IMR-90 (cell line): ENCODE measurements around the gene KIFC3.

ENCODE experiments used
- BHLHE40 ChIP-seq: fragments of 150-350 bp; IDR thresholded peaks from 2 replicates; pipeline ENCODE4 v1.6.1; 2016; ENCODE audit warnings: mild to moderate bottlenecking, low read depth, low read length
- CHD1 ChIP-seq: IDR thresholded peaks from 2 replicates; pipeline ENCODE4 v1.6.1; 2012; ENCODE audit warnings: low read depth, low read length, improper control_type of control experiment
- POLR2A ChIP-seq: IDR thresholded peaks from 2 replicates; pipeline ENCODE4 v1.6.1; 2012; ENCODE audit warnings: mild to moderate bottlenecking, low read depth, low read length
- RCOR1 ChIP-seq: IDR thresholded peaks from 2 replicates; pipeline ENCODE4 v1.6.1; 2012; ENCODE audit warnings: mild to moderate bottlenecking, low read length, improper control_type of control experiment; ENCODE audit not compliant: insufficient replicate concordance
- RFX5 ChIP-seq: IDR thresholded peaks from 2 replicates; pipeline ENCODE4 v1.8.0; 2012; ENCODE audit warnings: low read depth, mild to moderate bottlenecking, low read length, moderate library complexity
- SMC3 ChIP-seq: fragments of 150-350 bp; IDR thresholded peaks from 2 replicates; pipeline ENCODE4 v1.6.1; 2016; ENCODE audit warnings: low read depth, mild to moderate bottlenecking, antibody characterized with exemption, low read length, moderate library complexity
- TF ChIP-seq, protein P1 (sequence below): fragments of 150-350 bp; IDR thresholded peaks from 2 replicates; pipeline ENCODE4 v1.6.1; 2017; ENCODE audit warnings: mild to moderate bottlenecking, antibody characterized with exemption, low read length, low read depth
- TF ChIP-seq, protein P2 (sequence below): conservative IDR thresholded peaks from 2 replicates; pipeline ENCODE4 v1.5.1; 2012; ENCODE audit warnings: mild to moderate bottlenecking, low read depth, low read length, improper control_type of control experiment

DNA sequence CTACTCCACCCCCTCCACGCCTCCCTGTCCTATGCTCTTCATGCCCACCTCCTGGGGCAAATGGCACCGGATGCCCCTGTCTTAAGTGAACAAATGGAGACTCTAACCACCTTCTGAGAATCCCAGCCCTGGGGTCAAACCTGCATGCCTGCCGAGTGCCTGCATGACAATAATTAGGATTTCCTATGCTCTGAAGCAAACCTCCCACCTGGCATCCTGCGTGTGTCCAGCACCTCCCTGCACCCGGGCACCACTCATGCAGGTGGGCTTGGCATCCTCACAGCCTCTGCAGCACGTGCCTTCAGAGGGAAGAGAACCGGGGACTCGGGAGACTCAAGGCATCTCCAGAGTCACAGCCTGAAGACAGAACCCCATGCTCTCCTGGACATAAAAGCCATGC, 11.2 kb upstream of the KIFC3 start:
- TF ChIP-seq, protein P1, sequence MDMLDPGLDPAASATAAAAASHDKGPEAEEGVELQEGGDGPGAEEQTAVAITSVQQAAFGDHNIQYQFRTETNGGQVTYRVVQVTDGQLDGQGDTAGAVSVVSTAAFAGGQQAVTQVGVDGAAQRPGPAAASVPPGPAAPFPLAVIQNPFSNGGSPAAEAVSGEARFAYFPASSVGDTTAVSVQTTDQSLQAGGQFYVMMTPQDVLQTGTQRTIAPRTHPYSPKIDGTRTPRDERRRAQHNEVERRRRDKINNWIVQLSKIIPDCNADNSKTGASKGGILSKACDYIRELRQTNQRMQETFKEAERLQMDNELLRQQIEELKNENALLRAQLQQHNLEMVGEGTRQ: no peak
- no peak for TF ChIP-seq POLR2A
- TF ChIP-seq, protein P2, sequence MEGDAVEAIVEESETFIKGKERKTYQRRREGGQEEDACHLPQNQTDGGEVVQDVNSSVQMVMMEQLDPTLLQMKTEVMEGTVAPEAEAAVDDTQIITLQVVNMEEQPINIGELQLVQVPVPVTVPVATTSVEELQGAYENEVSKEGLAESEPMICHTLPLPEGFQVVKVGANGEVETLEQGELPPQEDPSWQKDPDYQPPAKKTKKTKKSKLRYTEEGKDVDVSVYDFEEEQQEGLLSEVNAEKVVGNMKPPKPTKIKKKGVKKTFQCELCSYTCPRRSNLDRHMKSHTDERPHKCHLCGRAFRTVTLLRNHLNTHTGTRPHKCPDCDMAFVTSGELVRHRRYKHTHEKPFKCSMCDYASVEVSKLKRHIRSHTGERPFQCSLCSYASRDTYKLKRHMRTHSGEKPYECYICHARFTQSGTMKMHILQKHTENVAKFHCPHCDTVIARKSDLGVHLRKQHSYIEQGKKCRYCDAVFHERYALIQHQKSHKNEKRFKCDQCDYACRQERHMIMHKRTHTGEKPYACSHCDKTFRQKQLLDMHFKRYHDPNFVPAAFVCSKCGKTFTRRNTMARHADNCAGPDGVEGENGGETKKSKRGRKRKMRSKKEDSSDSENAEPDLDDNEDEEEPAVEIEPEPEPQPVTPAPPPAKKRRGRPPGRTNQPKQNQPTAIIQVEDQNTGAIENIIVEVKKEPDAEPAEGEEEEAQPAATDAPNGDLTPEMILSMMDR: no peak
- TF ChIP-seq CHD1: no peak
- TF ChIP-seq RCOR1: no peak
- TF ChIP-seq SMC3: no peak
- no peak for TF ChIP-seq RFX5
- TF ChIP-seq BHLHE40: no peak
